ENCODE results near the gene HS3ST1. TPM values are rescaled to one million over a fixed set of nuclear protein-coding genes. Genes with fewer than 3 reads are reported as not detected.

Gene HS3ST1
- total and polyA plus RNA-seq, 2 donors from 2014 or later: 1.1 to 39.0 TPM

GRCh38 chr4:11415409-11416070 lies 13.2 kb downstream of the HS3ST1 start:
- TF ChIP-seq CTCF (IDR thresholded peaks at IDR 0.05; ENCODE audit: borderline replicate concordance, extremely low read depth, insufficient read depth): no peak
- intact Hi-C loops (cut with DNase I): no loop called here
- Histone ChIP-seq H3K9ac (ENCODE audit: low read length in 3 of 3) (no peak overlapping the region), H3K4me3 (ENCODE audit: low read length in 3 of 3) (no peak overlapping the region), H3K27ac (ENCODE audit: low read depth in 2 of 2, low read length in 2 of 2) (no peak overlapping the region), H3K9me3 (ENCODE audit: control insufficient read depth in 2 of 3, insufficient read depth in 1 of 3, low read length in 3 of 3) (no peaks in the 10 kb centered on the region), H3K36me3 (ENCODE audit: control insufficient read depth in 2 of 3, insufficient read depth in 3 of 3, low read length in 3 of 3) (no peaks in the 10 kb centered on the region), H3K4me1 (ENCODE audit: control insufficient read depth in 2 of 3, insufficient read depth in 2 of 3, low read depth in 1 of 3, low read length in 3 of 3) (peaks cover 0 to 2% (median 0%) of the 10 kb centered on the region in 3 donors), H3K27me3 (ENCODE audit: control insufficient read depth, insufficient read depth, low read length) (no peaks in the 10 kb centered on the region)
- DNase-seq (no peak), FAIRE-seq (no peak)

GRCh38 chr4:11412211-11412610 lies 16.5 kb downstream of the HS3ST1 start:
- H3K9ac ChIP-seq (ENCODE audit: low read length in 3 of 3): no peak overlapping the region
- no peak for FAIRE-seq
- no peaks in the 10 kb centered on the region for H3K36me3 ChIP-seq (ENCODE audit: control insufficient read depth in 2 of 3, insufficient read depth in 3 of 3, low read length in 3 of 3)
- TF ChIP-seq CTCF (IDR thresholded peaks at IDR 0.05; ENCODE audit: borderline replicate concordance, extremely low read depth, insufficient read depth): no peak
- no peak overlapping the region for H3K4me3 ChIP-seq (ENCODE audit: low read length in 3 of 3)
- H3K4me1 ChIP-seq (ENCODE audit: control insufficient read depth in 2 of 3, insufficient read depth in 2 of 3, low read depth in 1 of 3, low read length in 3 of 3): no peaks in the 10 kb centered on the region
- H3K9me3 ChIP-seq (ENCODE audit: control insufficient read depth in 2 of 3, insufficient read depth in 1 of 3, low read length in 3 of 3): no peaks in the 10 kb centered on the region
- no peak for DNase-seq
- H3K27me3 ChIP-seq (ENCODE audit: control insufficient read depth, insufficient read depth, low read length): no peaks in the 10 kb centered on the region
- intact Hi-C loops (cut with DNase I): no loop called here
- no peak overlapping the region for H3K27ac ChIP-seq (ENCODE audit: low read depth in 2 of 2, low read length in 2 of 2)

GRCh38 chr4:11409632-11410031 lies 19.1 kb downstream of the HS3ST1 start:
- no peak overlapping the region for H3K4me3 ChIP-seq (ENCODE audit: low read length in 3 of 3)
- intact Hi-C loops (cut with DNase I): no loop called here
- H3K27ac ChIP-seq (ENCODE audit: low read depth in 2 of 2, low read length in 2 of 2): no peak overlapping the region
- no peak for TF ChIP-seq CTCF (IDR thresholded peaks at IDR 0.05; ENCODE audit: borderline replicate concordance, extremely low read depth, insufficient read depth)
- H3K9ac ChIP-seq (ENCODE audit: low read length in 3 of 3): no peak overlapping the region
- no peaks in the 10 kb centered on the region for H3K27me3 ChIP-seq (ENCODE audit: control insufficient read depth, insufficient read depth, low read length)
- no peaks in the 10 kb centered on the region for H3K36me3 ChIP-seq (ENCODE audit: control insufficient read depth in 2 of 3, insufficient read depth in 3 of 3, low read length in 3 of 3)
- FAIRE-seq: no peak
- no peaks in the 10 kb centered on the region for H3K4me1 ChIP-seq (ENCODE audit: control insufficient read depth in 2 of 3, insufficient read depth in 2 of 3, low read depth in 1 of 3, low read length in 3 of 3)
- no peaks in the 10 kb centered on the region for H3K9me3 ChIP-seq (ENCODE audit: control insufficient read depth in 2 of 3, insufficient read depth in 1 of 3, low read length in 3 of 3)
- no peak for DNase-seq

Data from kidney (tissue), 14 donors.